Measurements from ENCODE around the gene CNIH3.

Gene CNIH3

DNA sequence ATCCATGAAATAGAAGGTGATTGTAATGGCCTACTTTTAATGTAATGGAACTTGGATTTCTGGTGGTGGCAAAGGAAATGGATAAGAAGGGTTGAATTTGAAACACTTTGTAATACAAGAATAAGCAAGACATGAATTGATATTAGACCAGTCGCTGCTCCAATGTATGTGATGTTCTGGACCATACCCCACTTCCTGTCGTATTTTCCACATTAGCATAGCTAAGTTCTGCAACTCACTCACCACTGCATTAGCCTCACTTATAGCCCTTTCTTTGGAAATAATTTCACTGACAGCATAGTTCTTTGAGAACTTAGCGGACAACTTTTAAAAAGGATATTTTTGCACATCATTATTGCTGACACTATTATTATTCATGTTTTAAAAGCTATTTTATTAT is 32.3 kb upstream of the CNIH3 start:
- Histone ChIP-seq H3K4me3 (ENCODE audit: insufficient read depth, low read length, poor library complexity, severe bottlenecking) (no peak overlapping the region), H4K20me1 (ENCODE audit: low read depth, low read length) (no peaks in the 10 kb centered on the region), H3K79me2 (ENCODE audit: insufficient read depth, low read length) (no peaks in the 10 kb centered on the region), H3K4me2 (ENCODE audit: low read depth, low read length, poor library complexity, severe bottlenecking) (no peak overlapping the region), H2AFZ (ENCODE audit: low read depth, low read length, severe bottlenecking) (no peak overlapping the region), H3K27me3 (ENCODE audit: low read length) (no peaks in the 10 kb centered on the region; the same call in 1 of the 2 replicates), H3K36me3 (ENCODE audit: low read length) (no peaks in the 10 kb centered on the region), H3K9me2 (replicated peaks; ENCODE audit: insufficient read depth, low read length) (no peaks in the 10 kb centered on the region), H3F3A (ENCODE audit: insufficient read depth) (no peaks in the 10 kb centered on the region), H3K9me3 (ENCODE audit: insufficient read depth, low read length) (no peaks in the 10 kb centered on the region), H3K27ac (ENCODE audit: low read depth, low read length) (no peak overlapping the region), H3K9ac (ENCODE audit: low read length) (no peak overlapping the region)
- TF ChIP-seq EZH2phosphoT487 (conservative IDR thresholded peaks at IDR 0.05; ENCODE audit: low read length) = no peak
- TF ChIP-seq, protein P1, sequence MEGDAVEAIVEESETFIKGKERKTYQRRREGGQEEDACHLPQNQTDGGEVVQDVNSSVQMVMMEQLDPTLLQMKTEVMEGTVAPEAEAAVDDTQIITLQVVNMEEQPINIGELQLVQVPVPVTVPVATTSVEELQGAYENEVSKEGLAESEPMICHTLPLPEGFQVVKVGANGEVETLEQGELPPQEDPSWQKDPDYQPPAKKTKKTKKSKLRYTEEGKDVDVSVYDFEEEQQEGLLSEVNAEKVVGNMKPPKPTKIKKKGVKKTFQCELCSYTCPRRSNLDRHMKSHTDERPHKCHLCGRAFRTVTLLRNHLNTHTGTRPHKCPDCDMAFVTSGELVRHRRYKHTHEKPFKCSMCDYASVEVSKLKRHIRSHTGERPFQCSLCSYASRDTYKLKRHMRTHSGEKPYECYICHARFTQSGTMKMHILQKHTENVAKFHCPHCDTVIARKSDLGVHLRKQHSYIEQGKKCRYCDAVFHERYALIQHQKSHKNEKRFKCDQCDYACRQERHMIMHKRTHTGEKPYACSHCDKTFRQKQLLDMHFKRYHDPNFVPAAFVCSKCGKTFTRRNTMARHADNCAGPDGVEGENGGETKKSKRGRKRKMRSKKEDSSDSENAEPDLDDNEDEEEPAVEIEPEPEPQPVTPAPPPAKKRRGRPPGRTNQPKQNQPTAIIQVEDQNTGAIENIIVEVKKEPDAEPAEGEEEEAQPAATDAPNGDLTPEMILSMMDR (IDR thresholded peaks at IDR 0.05; ENCODE audit: insufficient read depth, low read length, poor library complexity, severe bottlenecking) = no peak

DNA sequence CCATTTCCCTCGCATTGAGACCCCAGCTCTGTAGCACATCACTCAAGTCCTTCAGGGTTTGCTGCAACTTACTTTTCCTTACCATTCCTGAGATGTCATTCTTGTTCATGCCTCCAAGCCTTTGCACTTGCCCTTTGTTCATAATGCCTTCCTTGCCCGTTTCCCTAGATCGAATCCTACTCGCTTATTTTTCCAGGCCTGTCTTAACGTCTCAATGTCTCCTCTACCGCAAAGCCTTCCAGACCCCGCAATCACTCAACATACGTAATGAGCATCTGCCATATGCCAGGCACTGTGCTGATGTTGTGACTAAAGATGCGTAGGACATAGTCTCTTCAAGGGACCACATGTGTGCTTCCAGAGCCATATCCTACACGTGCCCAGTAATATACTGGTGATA is 31.1 kb upstream of the CNIH3 start:
- H3F3A ChIP-seq (ENCODE audit: insufficient read depth) = no peaks in the 10 kb centered on the region
- no peaks in the 10 kb centered on the region; the same call in 1 of the 2 replicates for H3K27me3 ChIP-seq (ENCODE audit: low read length)
- TF ChIP-seq, protein P1 (IDR thresholded peaks at IDR 0.05; ENCODE audit: insufficient read depth, low read length, poor library complexity, severe bottlenecking) = no peak
- TF ChIP-seq EZH2phosphoT487 (conservative IDR thresholded peaks at IDR 0.05; ENCODE audit: low read length) = no peak
- H3K4me2 ChIP-seq (ENCODE audit: low read depth, low read length, poor library complexity, severe bottlenecking) = no peak overlapping the region
- no peaks in the 10 kb centered on the region for H3K9me3 ChIP-seq (ENCODE audit: insufficient read depth, low read length)
- H3K27ac ChIP-seq (ENCODE audit: low read depth, low read length) = no peak overlapping the region
- no peak overlapping the region for H2AFZ ChIP-seq (ENCODE audit: low read depth, low read length, severe bottlenecking)
- H3K9ac ChIP-seq (ENCODE audit: low read length) = no peak overlapping the region
- H3K36me3 ChIP-seq (ENCODE audit: low read length) = no peaks in the 10 kb centered on the region
- H3K9me2 ChIP-seq (replicated peaks; ENCODE audit: insufficient read depth, low read length) = no peaks in the 10 kb centered on the region
- no peaks in the 10 kb centered on the region for H3K79me2 ChIP-seq (ENCODE audit: insufficient read depth, low read length)
- H3K4me3 ChIP-seq (ENCODE audit: insufficient read depth, low read length, poor library complexity, severe bottlenecking) = no peak overlapping the region
- no peaks in the 10 kb centered on the region for H4K20me1 ChIP-seq (ENCODE audit: low read depth, low read length)

DNA sequence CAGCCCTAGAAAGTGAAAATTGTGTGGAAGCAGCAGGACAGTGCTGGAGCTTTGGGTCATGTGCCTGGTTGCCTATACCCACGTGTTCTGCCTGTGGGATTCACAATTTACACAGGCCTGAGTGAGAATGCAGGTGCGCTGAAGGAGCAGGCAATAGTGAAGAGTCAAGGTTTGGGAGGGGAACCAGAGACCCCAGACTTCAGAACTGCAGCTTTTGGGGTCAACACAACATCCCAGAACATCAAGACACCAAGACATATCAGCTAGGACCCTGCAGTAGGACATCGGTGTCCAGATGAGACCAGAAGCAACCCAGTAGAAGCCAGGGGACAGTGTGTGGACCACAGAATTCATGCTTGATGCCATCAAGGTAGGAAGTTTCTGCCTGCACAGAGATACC is 29.1 kb upstream of the CNIH3 start:
- Histone ChIP-seq H3F3A (ENCODE audit: insufficient read depth) (no peaks in the 10 kb centered on the region), H3K27me3 (ENCODE audit: low read length) (no peaks in the 10 kb centered on the region), H2AFZ (ENCODE audit: low read depth, low read length, severe bottlenecking) (no peak overlapping the region), H4K20me1 (ENCODE audit: low read depth, low read length) (no peaks in the 10 kb centered on the region), H3K4me3 (ENCODE audit: insufficient read depth, low read length, poor library complexity, severe bottlenecking) (no peak overlapping the region), H3K9me2 (replicated peaks; ENCODE audit: insufficient read depth, low read length) (no peaks in the 10 kb centered on the region), H3K27ac (ENCODE audit: low read depth, low read length) (no peak overlapping the region), H3K9ac (ENCODE audit: low read length) (no peak overlapping the region), H3K36me3 (ENCODE audit: low read length) (no peaks in the 10 kb centered on the region), H3K79me2 (ENCODE audit: insufficient read depth, low read length) (no peaks in the 10 kb centered on the region), H3K4me2 (ENCODE audit: low read depth, low read length, poor library complexity, severe bottlenecking) (no peak overlapping the region), H3K9me3 (ENCODE audit: insufficient read depth, low read length) (no peaks in the 10 kb centered on the region)
- TF ChIP-seq, protein P1 (IDR thresholded peaks at IDR 0.05; ENCODE audit: insufficient read depth, low read length, poor library complexity, severe bottlenecking) = no peak
- no peak for TF ChIP-seq EZH2phosphoT487 (conservative IDR thresholded peaks at IDR 0.05; ENCODE audit: low read length)
